ENCODE results near the gene COL23A1. TPM values are rescaled to one million over a fixed set of nuclear protein-coding genes. Genes with fewer than 3 reads are reported as not detected.

Gene COL23A1
- total RNA-seq, 1 donor from 2014 or later, result 4.3 TPM

GRCh38 chr5:178622679-178623247 is 32.6 kb upstream of the COL23A1 start:
- peaks cover 44 to 50% of the 10 kb centered on the region in 2 donors for H3K36me3 ChIP-seq
- H3K27ac ChIP-seq, result no peak overlapping the region
- DNase-seq (ENCODE audit: low spot score in 2 of 2), result no peak
- no peaks in the 10 kb centered on the region for H3K9me3 ChIP-seq
- TF ChIP-seq CTCF (IDR thresholded peaks at IDR 0.05), result no peak
- no peak overlapping the region for H3K4me3 ChIP-seq
- peaks cover 0 to 23% of the 10 kb centered on the region in 2 donors for H3K4me1 ChIP-seq
- H3K27me3 ChIP-seq, result no peaks in the 10 kb centered on the region
- intact Hi-C loops (cut with DNase I), result loop anchor here (10.0 kb wide), 1 partner anchor 468 kb away; the partner anchor contains the start of gene NHP2

GRCh38 chr5:178619390-178619789 is 29.2 kb upstream of the COL23A1 start:
- DNase-seq (ENCODE audit: low spot score in 2 of 2), result no peak
- Histone ChIP-seq H3K4me1 (peaks cover 0 to 18% of the 10 kb centered on the region in 2 donors), H3K36me3 (peaks cover 75 to 84% of the 10 kb centered on the region in 2 donors), H3K27me3 (no peaks in the 10 kb centered on the region), H3K9me3 (no peaks in the 10 kb centered on the region), H3K4me3 (no peak overlapping the region), H3K27ac (no peak overlapping the region)
- no peak for TF ChIP-seq CTCF (IDR thresholded peaks at IDR 0.05)
- intact Hi-C loops (cut with DNase I), result no loop called here

- no peaks in the 10 kb centered on the region for H3K4me1 ChIP-seq
- no peak overlapping the region for H3K4me3 ChIP-seq
- no peak for TF ChIP-seq CTCF (IDR thresholded peaks at IDR 0.05)
- H3K9me3 ChIP-seq, result no peaks in the 10 kb centered on the region
- H3K27ac ChIP-seq, result no peak overlapping the region
- peaks cover 84 to 96% of the 10 kb centered on the region in 2 donors for H3K36me3 ChIP-seq
- intact Hi-C loops (cut with DNase I), result no loop called here
- H3K27me3 ChIP-seq, result no peaks in the 10 kb centered on the region
- DNase-seq (ENCODE audit: low spot score in 2 of 2), result no peak
These were observed 22.1 kb upstream of the COL23A1 start for GRCh38 chr5:178612299-178612698.

GRCh38 chr5:178606269-178606668 is 16.1 kb upstream of the COL23A1 start:
- H3K4me1 ChIP-seq, result peaks cover 0 to 3% of the 10 kb centered on the region in 2 donors
- no peaks in the 10 kb centered on the region for H3K27me3 ChIP-seq
- no peak for DNase-seq (ENCODE audit: low spot score in 2 of 2)
- H3K4me3 ChIP-seq, result no peak overlapping the region
- intact Hi-C loops (cut with DNase I), result no loop called here
- no peak overlapping the region for H3K27ac ChIP-seq
- TF ChIP-seq CTCF (IDR thresholded peaks at IDR 0.05), result no peak
- H3K36me3 ChIP-seq, result peaks cover 53 to 78% of the 10 kb centered on the region in 2 donors
- no peaks in the 10 kb centered on the region for H3K9me3 ChIP-seq

- Histone ChIP-seq H3K4me1 (peaks cover 0 to 3% of the 10 kb centered on the region in 2 donors), H3K9me3 (no peaks in the 10 kb centered on the region), H3K27me3 (no peaks in the 10 kb centered on the region), H3K4me3 (no peak overlapping the region), H3K36me3 (peaks cover 52 to 77% of the 10 kb centered on the region in 2 donors), H3K27ac (peak overlapping the region in 1 of 2 donors; percentile 19)
- no peak for TF ChIP-seq CTCF (IDR thresholded peaks at IDR 0.05)
- DNase-seq (ENCODE audit: low spot score in 2 of 2), result no peak
- intact Hi-C loops (cut with DNase I), result no loop called here
These were observed 15.6 kb upstream of the COL23A1 start for GRCh38 chr5:178605788-178606187.

All from ascending aorta (tissue), 2 donors.